ENCODE results near the gene SRGAP2B.
"Not testable (repeated sequence)": the region's sequence is repeated elsewhere in the genome, so short reads cannot be mapped to it uniquely, and the experiment has no call there.

SRGAP2B gene

DNA sequence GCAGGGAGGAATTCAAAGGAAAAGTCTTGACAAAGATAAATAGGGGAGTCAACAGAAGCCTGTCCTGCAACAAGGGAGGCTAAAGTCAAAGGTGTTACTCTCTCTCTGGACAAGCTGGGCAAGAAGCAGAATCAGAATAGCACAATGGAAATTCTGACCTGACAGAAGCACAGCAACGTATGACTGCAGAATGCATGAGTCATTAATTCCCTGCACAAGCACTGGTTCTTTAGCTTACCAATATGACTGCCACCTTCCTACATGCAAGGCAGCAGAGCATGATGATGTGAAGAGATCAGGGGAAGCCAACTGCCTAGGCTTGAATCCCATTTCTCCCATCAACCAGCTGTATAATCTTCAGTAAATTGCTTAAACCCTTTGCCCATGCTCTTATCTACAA, 153.4 kb downstream of the SRGAP2B start:
- not testable (repeated sequence) for DNase-seq

DNA sequence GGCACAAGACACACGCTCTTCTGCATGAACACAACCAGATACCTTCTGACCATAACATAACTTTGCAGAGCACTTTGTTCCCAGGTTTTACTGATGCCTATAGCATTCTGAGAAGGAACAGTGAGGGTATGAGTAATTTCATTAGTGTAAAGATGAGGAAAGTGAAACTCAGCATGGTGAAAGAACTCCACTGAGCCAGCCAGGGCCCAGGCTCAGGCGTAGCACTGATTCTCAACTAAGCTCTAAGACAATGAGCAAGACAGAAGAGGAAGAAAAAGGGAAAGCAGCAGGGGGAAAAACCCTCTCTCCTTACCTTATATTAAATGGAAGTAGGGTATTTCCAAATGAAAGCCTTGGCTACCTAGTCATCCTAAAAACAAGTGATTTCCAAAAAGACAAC, 155.1 kb downstream of the SRGAP2B start:
- DNase-seq, result not testable (repeated sequence)

DNA sequence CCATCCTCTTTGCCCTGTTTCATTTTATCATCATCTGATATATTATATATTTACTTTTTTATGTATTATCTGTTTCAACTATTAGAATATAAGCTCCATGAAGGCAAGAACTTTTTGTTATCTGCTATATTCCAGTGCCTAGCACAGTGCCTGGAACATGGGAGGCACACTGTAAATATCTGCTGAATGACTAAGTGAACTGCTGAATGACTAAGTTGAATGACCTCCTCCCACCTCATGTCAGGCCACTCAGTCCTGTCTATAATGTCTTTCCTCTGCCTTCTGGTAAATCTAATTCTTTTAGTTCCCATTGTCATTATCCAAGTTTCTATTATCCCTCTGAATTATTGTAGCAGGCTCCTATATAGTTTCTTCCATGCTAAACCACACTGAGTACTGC, 156.5 kb downstream of the SRGAP2B start:
- not testable (repeated sequence) for DNase-seq

DNA sequence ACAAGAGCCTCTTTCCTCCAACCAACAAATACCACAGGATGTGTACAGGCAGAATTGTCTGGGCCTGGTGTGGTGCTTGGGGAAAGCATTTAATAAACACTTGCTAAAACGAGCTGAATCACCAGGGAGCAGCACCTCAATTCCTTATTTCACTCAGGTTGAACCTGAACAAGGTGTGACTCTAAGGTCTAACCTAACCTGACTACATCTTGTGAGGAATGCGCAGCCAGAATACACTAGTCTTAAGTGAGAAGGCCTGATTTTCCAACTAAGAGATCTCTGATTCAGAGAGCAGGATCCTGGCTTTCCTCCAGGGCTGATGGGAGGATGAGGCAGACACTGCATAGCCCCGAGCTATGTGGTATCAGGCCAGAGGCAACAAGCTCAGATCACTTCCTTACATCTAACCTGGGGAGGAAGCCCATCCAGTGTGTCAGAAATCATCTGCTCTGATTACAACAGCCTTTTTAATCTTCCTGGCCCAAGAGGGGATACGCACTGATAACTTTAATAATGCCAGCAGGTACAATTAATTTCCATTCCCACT, 158.9 kb downstream of the SRGAP2B start:
- DNase-seq, result not testable (repeated sequence)

DNA sequence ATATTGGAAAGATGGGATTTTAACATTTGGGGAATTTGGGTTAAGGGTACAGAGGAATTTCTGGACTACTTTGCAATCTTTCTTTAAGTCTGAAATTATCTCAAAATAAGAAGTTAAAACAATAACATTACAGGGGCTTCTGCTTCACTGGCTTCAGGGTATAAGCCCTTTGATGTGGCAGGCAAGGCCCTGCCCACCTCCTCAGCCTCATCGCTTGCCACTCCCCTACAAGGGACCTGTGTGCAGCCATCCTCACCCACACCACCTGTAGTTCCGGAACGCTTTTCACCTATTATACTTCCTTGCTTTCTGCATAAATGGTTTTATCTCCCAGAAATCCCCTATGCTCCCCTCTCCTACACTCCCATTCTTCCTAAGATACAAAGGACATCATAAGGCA, 159.8 kb downstream of the SRGAP2B start:
- DNase-seq, result not testable (repeated sequence)

DNA sequence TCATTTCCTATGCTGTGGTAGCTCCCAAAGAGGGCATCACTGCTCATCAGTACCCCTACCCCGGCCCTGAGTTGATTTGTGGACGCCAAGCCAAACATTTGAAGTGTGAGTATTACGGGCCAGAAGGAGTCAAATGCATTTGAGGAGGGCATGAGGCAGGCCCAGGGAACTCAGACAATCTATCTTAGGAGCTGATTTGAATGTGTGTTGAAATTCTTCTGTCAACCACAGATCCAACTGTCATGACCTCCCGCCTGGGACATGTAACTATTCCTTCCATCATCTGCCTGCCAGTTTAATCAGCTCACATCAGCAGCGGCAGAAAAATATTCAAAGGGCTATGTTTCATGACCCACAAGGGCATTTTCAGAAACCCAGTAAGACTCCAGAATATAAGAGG, 162.1 kb downstream of the SRGAP2B start:
- DNase-seq, result not testable (repeated sequence)

DNA sequence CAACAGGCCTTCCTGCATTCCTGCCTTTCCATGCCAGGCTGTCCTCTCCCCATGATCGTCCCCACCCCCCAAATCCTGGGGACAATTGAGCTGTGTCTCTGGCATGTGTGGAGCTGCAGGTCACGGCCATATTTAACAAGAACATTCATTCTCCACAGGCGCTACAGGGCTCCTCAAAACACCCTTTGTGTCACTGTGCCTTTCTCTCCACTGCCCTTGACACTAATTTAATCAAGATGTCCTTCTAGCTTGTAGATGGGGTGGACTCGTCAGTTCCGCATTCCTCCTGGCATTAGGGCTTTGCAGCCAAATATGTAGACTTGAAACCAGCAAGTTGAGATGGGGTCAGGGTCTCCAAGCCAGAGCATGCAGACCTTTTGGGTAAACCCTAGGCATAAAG, 163.0 kb downstream of the SRGAP2B start:
- not testable (repeated sequence) for DNase-seq

DNA sequence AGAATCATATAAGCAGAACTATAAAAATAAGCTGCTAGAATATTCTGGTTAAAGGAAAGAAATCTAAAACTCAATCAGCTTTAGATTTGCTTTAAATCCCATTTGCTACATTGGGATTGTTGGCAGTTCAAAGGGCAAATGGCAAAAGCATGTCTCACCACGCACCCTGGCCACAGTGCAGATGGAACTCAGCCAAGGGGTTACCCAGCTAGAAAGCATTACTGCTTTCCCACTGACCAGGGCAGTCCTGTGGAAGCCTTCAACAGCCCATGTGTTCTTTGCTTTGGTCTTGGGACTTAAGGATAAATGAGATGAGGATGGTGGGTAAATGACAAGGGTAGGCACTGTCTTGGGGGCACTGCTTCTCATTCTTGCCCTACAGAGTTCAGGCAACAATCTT, 163.6 kb downstream of the SRGAP2B start:
- DNase-seq, result not testable (repeated sequence)

DNA sequence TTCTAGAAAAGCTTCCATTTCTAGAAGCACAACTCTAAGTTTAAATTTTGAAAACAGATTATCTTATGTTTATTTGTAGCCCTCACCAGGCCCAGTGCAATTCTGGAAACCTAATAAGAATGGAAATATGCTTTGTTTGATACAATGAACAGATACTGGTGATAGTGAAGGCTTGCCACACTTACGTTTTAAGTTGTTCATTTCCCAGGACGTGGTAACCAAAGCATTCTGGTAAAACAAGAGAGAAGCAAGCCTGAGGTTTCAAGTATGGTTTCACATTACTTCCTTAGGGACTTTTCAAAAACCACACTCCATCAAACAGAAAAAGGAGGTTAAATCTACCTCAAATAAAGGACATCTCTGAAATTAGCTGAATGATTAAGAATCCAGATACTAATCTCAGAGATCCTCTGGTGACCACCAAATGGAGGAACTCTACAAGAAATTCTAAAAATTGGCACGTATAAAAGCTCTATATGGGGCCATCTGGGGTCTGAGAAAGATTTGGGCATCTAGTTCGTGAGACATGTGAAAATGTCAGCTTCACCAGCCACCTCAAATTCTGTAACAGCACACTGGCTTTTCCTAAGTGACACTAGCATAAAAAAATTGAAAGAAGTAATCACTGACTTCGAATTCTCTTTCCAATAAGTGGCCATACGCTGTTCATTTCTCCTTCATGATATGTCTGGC, 164.9 kb downstream of the SRGAP2B start:
- not testable (repeated sequence) for DNase-seq

DNA sequence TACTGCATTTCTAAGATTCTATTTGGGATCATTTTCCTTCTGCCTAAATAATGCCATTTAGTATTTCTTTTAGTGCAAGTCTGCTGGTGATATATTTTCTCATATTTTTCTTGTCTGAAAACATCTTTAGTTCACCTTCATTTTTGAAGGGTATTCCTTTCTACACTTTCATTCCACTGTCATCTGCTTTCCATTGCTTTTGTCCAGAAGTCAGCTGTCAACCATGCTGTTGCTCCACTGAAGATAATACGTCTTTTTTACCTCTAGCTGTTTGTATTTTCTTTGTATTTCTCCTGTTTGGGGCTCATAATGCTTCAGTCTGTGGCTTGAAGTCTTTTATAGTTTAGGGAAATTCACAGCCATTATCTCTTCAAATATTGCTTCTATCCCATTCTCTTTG, 167.8 kb downstream of the SRGAP2B start:
- not testable (repeated sequence) for DNase-seq

DNA sequence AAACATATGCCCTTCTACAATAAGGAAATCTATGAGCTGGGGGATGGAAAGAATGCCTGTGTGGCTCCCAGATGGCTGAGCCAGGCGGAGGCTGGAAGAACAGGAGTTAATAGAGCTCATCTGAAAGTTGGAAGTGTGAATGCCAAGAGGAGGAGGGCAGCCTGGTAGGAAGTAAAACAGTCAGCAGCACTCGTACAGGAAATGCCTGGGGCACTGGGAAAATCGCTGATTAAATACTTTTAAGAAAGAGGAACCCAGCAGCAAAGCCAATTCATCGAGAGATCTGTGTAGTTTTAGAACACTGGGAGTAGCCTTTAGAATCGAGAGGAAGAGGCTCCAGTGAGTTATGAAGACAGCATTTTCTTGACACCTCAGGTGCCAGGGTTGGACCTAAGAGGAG, 171.5 kb downstream of the SRGAP2B start:
- DNase-seq, result not testable (repeated sequence)

DNA sequence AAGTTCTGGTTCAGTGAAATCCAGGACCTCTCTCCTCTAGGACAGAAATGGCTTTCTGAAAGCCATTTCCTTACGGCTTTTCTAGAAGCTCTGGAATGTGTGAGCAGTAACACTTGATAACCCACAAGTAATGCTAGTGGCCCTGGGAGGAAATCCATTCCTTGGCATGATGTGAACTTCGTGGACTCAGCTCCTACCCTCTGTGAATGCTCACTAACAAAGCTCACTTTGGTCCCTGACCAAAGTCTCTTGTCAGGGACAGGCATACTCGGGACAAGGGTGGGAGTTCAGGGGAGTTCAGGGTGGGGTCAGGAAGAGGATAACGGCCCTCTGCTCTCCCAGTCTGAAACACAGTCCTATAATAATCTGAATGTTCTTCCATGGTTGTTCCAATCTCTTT, 172.3 kb downstream of the SRGAP2B start:
- not testable (repeated sequence) for DNase-seq

DNA sequence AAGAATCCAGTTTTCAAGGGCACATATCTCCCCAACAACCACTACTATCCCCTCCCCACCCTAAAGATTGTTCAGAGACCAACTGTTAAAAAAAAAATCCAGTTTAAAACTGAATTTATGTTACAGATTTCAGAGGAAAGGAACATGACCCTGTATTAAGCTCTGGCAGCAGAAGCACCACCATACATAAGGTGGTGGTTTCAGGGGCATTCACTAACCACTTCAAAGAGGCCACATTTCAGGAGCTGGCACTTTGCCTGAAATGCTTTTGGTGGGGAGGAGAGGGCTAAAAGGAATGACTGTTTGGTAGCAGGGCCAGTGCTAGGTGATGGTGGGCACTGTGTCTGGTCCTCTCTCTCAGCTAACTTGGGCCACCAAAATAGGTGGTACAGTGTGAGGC, 176.0 kb downstream of the SRGAP2B start:
- DNase-seq, result not testable (repeated sequence)

DNA sequence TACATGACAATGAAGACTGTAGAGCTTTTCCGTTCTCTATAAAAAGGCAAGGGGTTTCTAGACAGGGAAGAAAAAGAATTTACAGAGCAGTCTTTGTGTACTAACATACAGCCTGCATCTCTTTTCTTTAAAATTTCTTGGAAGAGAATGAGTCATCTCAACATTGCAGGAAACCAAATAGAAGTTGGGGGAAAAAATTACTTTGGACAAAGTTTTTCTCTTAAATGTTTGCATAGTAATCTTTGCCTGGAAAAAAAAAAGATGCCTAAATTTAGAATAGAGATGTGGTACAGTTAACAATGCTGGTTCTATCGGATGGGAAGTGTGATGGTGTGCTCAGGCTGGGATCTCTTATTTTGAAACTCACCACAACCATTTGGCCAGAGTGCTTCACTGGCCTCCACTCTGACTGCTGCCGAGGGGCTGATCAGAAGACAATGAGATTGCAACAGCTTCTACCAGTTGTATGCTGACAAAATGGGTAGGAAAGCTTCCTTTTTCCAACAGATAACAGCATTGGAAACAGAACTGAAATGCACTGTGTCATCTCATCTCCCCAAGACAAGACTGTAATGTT, 177.0 kb downstream of the SRGAP2B start:
- not testable (repeated sequence) for DNase-seq

DNA sequence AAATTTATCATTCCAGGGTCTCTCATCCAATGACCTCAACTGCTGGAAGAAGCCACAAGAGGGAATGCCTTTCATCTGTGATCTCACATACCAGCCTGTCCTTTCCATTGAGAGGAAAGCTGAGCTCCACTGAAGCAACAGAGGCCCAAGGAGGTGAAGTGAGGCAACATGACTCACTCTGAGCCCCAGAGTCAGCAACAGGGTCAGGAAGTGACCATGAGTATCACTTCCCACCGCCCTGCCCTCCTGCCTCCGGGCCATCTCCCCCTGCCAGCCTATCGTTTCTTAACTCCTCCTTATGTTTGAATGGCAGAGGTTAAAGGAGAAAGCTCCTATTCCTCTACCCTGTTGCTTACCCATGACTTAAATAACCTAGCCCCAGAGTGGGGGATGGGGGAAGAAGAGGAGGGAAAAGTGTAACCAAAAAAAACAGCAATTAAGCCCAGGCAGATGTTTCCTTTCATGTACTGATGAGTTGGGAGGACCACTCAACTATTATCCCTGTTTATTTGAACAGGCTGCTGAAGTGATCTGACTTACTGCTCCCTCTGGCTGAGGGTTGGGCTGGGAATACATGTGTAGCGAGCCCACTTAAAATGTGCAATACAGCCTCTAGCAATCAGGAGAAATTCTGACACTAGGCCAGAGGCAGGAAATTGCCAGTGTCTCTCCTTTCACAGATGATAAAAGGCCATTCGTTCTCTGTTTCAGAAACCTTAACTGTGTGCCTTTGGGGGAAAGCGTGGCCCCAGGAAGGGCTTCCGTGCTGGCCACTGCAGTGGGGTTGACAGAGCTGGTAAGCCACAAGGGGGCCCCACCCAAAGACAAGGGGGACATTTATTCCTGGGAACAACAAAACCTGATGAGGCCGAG, 177.7 kb downstream of the SRGAP2B start:
- not testable (repeated sequence) for DNase-seq

DNA sequence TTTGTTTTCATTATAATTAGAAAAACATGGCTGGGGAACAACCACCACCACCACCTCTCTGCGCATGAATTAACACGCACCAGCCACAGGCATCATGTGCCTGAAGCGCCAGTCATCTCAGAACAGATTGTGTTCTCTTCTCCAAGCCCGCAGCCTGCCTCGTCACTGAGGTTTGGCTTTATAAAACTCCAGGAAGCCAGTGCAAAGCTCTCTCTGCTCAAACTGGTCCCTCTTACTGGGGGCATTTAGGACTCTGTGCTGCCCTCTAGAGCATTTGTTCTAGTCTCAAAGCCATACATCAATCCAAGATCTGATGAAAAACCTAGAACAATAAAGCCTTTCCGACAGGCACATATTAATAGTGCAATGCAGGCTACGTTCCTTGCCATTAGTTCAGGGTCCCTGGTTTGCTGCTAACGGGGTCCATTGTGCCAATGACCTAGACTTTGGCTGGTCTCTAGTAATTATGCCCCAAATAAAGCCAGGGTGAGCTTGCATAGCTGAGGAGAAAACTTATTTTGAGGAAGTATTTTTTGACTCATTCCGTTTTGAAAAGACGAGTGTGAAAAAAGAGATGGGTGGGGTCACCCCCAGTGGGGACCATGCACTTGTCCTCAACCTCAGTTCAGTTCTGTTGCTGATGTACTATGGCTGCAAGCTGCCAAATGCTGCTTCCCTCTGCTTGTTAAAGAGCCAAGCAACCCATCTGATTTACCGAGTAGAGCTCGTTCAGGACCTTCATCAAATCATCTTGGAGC, 181.0 kb downstream of the SRGAP2B start:
- DNase-seq, result not testable (repeated sequence)

DNA sequence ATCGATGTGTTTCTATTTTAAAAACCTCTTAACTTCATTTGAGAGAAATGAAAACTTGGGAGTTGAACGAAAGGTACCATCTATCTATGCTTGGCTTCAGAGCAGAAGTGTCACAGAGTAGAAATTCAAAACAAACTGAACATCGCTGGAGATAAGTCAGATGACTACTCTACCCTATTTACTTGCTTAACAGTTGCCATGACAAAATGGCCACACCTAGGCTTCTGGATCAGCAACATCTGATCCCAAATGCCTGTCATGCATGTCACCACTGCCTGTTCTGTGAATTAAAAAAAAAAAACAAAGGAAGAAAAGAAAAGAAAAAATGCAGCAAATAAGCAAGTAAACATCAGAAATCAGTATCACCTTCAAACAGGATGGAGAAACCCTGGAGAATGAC, 181.7 kb downstream of the SRGAP2B start:
- not testable (repeated sequence) for DNase-seq

DNA sequence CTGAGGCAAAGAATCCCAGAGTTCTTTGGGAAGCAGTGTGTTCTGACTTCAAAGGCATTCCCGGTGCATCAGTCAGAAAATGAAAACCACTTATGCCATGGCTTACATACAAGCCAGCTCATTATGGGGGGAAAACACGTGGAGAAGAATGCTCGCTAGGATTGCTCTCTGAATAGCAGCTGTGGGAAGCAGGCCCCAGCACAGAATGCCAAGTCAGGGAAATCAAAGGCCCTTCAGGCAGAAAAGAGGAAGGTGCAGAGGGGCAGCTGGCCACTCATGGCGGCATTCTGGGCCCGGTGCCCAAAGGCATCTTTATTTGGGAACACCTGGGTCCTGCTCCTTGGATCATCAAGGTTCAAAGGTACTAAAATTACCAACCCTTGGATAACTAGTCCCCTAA, 184.4 kb downstream of the SRGAP2B start:
- DNase-seq, result not testable (repeated sequence)

DNA sequence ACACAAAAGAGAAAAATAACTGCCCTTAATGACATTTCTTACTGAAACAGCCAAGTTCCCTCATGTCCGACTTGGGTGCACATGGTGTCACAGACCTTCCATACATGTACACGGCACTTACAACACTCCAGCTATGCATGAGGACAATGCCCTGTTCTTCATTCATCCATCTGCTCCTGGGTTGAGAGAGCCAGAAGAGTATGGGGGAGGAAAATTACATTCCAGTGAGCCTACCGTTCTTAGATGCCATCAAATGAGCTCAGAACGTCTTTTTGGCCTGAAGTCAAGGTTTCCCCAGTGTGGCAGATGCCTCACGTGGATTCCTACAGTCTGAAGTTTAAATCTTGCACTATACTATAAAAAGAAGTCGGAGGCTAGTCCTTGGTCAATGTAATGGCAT, 194.3 kb downstream of the SRGAP2B start:
- not testable (repeated sequence) for DNase-seq

DNA sequence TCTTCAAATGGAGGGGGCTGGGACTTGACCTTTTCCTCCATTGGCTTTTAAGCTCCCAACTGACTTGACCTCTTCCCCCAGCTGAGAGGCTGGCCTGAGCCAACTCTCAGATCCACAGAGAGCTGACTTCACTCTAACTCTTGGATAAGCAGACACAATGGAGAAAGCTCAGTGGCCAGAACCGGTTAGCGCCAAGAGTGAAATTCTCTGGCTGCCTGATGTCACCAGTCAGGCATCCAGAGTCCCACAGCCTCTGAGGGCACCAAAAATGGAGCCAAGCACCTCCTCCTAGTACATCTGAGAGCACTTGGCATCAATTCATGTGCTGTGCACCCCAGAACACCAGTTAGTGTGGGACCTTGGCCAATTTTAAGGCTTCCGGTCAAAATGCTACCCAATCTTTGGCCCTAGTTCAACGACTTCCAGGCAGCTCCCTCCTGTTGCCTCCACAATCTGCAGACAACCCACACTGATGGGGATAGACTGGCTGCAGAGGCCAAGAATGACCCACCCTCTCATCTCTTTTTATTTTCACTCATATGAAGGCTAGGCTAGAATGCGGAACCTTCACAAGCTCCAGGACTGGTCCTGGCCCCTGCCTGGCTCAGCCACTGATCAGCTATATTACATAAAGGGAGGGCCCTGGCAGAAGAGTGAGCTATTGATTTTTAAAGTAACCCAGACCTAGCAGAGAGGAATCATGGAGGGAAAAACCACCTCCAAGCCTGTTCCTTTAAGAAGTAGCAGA, 200.5 kb downstream of the SRGAP2B start:
- not testable (repeated sequence) for DNase-seq

DNA sequence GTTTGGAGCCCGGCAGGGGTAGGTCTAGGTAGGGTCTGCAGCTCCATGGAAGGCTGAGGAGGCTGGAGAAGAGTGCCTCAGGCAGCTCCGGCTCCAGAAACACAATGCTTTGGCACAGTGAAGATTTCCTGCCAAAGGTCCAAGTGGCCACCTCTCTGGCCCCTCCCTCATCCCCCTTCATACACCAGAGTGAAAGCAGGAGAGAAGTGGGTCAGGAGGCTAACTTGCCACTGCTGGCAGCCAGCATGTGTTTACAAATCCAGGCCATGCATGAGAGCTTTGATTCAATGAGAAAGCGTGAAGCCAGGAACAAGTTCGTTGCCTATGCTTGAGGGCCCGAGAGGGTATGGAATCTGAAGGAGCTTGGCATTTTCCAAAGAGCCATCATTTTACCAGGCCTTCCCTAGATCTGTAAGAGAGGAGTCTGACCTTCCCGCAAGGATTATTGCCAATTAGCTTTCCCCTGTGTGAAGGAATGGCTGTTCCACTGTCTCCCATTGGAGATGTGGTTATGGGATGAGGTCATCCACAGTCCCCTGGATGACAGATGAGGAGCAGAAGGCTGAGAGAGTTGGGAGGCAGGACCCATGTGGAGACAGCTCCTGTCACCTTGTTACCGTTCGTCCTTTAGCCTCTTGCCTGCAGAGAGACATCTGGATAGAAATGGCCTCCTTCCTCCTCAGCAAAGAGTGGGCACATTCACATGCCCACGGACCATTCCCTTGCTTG, 201.3 kb downstream of the SRGAP2B start:
- DNase-seq, result not testable (repeated sequence)
